Stimulated activated CD8-positive, alpha-beta memory T cell treated with anti-CD3 and anti-CD28 coated beads, Interleukin-4, amount 100 ng/mL, for 4 hours (primary cell): ENCODE measurements around the gene IQCE.
"Not testable (repeated sequence)": the region's sequence is repeated elsewhere in the genome, so short reads cannot be mapped to it uniquely, and the experiment has no call there.

Experiments used
- DNase-seq, 2 donors: peaks; one replicate each; pipeline ENCODE4 v3.0.0-alpha.2; 2020; ENCODE audit warnings: low read depth in 2 of 2, low spot score in 1 of 2

Gene IQCE

GRCh38 chr7:2598154-2598823 lies 39.5 kb downstream of the IQCE start:
- no peak for DNase-seq

- no peak for DNase-seq
These were observed 42.3 kb downstream of the IQCE start for GRCh38 chr7:2601065-2601464.

DNA sequence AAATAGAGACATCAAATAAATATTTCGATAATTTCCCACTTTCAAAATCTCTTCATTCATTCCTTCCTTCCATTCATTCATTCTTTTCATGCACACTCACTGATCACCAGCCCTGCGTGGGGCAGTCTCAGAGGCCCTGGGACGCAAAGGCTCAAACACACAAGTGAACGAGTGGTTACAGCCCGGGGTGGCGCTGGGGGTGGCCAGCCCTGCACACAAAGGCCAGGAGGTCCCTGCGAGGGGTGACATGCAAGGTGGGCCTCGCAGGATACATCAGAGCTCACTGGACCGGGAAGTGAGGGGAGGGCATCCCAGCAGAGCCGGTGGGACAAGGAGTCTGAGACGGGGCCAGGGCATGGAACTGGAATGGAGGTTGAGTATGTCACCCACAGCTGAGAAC lies 43.1 kb downstream of the IQCE start:
- DNase-seq: no peak

GRCh38 chr7:2602406-2603043 lies 43.7 kb downstream of the IQCE start:
- DNase-seq: no peak

GRCh38 chr7:2603044-2603965 lies 44.5 kb downstream of the IQCE start:
- no peak for DNase-seq

DNA sequence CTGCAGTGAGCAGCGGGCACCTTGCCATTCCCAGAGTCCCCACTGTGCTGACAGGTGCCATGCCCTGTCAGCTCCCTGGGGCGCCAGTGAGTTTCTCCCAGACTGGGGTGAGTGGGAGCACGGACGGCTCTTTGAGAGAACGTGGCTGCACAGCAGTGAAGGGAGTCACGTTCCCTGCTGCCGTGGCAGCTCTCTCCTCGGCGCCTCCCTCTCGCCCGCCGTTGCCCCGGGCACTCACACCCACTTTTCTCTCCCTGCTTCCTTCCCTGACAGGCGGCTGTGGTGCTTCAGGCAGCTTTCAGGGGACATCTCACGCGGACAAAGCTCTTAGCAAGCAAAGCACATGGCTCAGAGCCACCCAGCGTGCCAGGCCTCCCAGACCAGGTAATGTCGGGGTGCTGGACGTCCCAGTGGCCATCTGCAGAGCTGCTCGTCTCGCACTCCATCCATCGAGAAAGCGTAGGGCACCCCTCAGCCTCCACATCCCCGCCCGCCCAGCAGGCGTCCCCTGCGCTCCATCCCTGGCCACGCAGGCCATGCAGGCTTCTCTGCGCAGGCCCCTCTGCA lies 45.9 kb downstream of the IQCE start:
- no peak for DNase-seq

- no peak for DNase-seq
These were observed 47.1 kb downstream of the IQCE start for GRCh38 chr7:2605608-2606538.

GRCh38 chr7:2606539-2606936 lies 47.8 kb downstream of the IQCE start:
- DNase-seq: no peak

DNA sequence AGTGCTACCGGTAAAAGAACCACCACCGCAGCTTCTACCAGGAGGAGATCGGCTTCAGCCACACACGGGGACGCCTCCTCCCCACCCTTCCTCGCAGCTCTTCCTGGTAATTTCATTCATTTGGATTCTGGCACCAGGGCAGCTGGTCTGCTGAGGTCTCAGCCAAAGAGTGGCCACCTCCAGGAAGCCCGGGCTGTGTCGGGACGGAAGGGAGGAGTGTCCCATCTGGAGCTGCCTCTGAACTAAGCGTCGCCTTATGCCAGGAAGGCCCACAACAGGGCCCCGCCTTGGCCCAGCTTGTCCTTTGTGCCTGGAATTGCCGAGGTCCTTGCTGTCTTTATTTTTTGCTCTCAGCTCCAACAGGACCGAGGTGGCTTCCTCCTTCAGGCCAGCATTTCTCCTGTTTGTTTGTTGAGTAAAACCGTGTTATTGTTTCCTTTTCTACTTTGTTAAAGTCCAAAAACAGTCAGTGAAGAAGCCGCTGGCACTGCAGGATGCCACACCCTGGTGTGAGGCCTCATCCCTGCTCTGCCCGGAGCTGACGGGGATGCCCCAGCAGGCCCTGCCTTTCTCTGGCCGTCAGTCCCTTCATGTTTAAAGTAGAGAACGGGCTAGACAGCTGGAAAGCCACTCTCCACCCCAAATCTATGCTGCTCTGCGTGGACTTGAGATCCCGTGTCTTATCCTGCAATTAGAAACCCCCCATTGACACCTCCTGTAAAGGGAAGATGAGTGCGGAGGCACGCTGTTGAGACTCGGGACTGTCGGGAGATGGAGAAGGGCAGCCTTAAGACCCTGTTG lies 48.5 kb downstream of the IQCE start:
- no peak for DNase-seq

DNA sequence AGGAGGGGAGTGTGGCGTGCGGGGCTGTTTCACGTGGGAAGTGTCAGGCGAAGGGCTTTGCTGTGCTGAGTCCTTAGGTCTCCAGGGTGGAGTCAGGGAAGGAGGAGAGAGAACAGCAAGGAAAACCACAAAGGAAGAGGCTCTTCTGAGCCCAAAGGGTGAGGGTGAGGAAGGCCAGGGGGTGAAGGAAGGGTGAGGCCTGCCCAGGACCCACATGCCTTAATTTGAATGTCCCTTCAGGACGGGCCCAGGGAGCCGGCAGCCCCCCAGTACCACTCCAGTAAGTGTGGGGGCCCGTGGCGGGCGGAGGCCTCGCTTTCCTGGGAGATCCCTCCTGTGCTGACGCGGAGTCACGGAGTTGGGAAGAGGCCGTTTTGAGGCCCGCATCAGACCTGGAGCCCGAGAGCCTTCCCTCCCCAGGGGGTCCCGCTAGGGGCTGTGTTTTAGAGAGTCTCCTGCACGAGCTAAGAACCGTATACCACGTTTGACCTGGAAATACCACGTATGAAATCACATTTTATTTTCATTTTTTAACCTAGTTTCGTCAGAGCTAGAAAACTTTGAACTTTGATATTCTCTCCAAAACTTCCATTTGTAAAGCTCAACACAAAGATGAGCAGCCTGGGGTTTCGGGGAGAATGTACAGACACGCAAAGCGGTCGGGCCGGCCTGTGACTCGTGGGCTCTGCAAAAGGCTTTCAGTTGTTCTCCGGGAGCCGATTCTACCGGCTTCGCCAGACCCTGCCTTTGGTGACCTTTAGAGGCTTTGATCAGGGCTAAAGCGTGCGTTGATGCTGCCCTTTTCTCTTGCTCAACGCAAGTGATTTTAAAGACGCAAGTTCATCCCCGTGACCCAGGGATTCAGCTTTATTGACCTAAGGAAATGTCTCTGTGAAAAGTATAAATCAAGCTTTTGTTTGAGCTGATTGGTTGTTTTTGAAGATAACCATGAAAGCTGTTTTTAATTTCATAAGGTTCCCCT lies 49.4 kb downstream of the IQCE start:
- DNase-seq: no peak

- DNase-seq: no peak
These were observed 50.2 kb downstream of the IQCE start for GRCh38 chr7:2608921-2609411.

DNA sequence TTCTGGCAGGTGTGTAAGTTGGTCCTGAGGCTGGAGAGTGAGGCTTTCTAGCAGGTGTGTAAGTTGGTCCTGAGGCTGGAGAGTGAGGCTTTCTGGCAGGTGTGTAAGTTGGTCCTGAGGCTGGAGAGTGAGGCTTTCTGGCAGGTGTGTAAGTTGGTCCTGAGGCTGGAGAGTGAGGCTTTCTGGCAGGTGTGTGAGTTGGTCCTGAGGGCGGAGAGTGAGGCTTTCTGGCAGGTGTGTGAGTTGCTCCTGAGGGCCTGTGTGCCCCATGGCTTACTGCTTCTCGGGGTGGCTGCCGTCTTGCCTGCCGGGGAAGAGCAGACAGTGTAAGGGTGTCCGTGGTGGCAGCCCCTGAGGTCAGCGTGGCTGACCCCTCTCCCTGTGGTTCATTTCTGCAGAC lies 50.9 kb downstream of the IQCE start:
- not testable (repeated sequence) for DNase-seq

GRCh38 chr7:2610466-2610865 lies 51.7 kb downstream of the IQCE start:
- no peak for DNase-seq

- DNase-seq: no peak
These were observed 52.1 kb downstream of the IQCE start for GRCh38 chr7:2610898-2611297.

- DNase-seq: no peak
These were observed 52.6 kb downstream of the IQCE start for GRCh38 chr7:2611401-2611800.

DNA sequence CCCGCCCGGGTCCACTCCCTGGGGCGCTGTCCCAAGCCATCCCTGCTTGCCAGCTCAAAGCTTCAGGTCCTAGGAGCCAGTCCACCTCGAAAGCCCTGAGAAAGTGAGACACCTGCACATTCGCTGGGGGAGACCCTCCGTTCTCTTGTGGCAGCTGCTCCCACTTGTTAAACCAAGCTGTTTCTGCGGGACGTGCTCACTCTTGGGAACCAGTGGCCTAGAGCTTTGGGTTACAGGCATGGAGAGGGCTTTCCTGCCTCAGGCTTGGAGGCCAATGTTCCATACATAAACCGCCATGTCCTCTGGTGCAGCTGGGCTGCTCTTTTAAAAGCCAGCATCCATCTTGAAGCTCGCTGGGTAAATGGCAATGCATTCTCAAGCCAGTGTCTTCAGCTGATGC lies 53.1 kb downstream of the IQCE start:
- no peak for DNase-seq

DNA sequence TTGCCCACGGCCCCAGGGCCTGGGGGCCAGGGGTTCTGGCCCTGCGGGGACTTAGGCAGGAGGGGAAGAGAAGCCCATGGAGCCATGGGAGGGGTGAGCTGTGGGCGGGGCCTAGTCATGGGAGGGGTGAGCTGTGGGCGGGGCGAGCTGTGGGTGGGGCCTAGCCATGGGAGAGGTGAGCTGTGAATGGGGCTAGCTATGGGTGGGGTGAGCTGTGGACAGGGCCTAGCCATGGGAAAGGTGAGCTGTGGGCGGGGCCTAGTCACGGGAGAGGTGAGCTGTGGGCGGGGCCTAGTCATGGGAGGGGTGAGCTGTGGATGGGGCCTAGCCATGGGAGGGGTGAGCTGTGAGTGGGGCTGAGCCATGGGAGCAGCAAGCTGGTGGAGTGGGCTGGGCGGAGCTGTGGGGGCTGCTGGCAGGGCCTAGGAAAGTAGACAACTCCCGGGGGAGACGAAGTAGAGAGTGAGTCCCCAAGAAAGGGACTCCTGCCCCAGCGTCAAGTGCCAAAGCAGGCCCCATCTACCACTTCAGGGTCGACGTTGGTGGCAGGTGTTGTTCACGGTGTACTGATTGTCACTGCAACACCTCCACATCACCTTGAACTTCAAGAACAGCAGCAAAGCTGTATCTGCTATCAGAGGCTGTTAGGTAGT lies 53.8 kb downstream of the IQCE start:
- no peak for DNase-seq
